Body of pancreas (tissue), 4 donors: Measurements from ENCODE around the gene ATP2C2.

Experiments
- POLR2A ChIP-seq, 3 donors: fragments of 450-650 bp; IDR thresholded peaks; one replicate each; pipeline ENCODE4 v1.6.1; 2016; ENCODE audit warnings: antibody characterized with exemption in 3 of 3, mild to moderate bottlenecking in 2 of 3
- TF ChIP-seq, protein P1 (sequence below), 7 experiments: fragments of 450-650 bp in 4 of 7; fragments of 200-600 bp in 3 of 7; sonication (generic) in 3 of 7; IDR thresholded peaks; one replicate each; pipeline ENCODE4 v1.5.1; 2016 to 2019; ENCODE audit warnings: antibody characterized with exemption in 7 of 7

DNA sequence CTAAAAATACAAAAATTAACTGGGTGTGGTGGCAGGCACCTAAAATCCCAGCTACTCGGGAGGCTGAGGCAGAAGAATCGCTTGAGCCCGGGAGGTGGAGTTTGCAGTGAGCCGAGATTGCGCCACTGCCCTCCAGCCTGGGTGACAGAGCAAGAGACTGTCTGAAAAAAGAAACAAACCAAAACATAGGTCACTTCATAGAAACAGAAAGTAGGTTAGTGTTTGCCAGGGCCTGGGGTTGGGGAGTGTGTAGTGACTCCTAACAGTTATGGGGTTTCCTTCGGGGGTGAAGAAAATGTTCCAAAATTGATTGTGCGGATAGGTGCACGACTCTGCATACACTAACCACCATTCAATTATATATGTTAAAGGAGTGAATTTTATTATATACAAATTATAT is 59.2 kb downstream of the ATP2C2 start:
- TF ChIP-seq, protein P1, sequence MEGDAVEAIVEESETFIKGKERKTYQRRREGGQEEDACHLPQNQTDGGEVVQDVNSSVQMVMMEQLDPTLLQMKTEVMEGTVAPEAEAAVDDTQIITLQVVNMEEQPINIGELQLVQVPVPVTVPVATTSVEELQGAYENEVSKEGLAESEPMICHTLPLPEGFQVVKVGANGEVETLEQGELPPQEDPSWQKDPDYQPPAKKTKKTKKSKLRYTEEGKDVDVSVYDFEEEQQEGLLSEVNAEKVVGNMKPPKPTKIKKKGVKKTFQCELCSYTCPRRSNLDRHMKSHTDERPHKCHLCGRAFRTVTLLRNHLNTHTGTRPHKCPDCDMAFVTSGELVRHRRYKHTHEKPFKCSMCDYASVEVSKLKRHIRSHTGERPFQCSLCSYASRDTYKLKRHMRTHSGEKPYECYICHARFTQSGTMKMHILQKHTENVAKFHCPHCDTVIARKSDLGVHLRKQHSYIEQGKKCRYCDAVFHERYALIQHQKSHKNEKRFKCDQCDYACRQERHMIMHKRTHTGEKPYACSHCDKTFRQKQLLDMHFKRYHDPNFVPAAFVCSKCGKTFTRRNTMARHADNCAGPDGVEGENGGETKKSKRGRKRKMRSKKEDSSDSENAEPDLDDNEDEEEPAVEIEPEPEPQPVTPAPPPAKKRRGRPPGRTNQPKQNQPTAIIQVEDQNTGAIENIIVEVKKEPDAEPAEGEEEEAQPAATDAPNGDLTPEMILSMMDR (IDR thresholded peaks at IDR 0.05): no peak
- TF ChIP-seq POLR2A (IDR thresholded peaks at IDR 0.05): no peak
